CD14-positive monocyte (primary cell): ENCODE data around the gene CD69. TPM values are rescaled to one million over a fixed set of nuclear protein-coding genes. Genes with fewer than 3 reads are reported as not detected.

Experiments used
- DNase-seq, 3 donors: peaks; one replicate each; pipeline ENCODE4 v3.0.0-alpha.2; 2011 to 2022
- H2AFZ ChIP-seq: 2 replicates; pipeline ENCODE4 v1.6.0; 2012; ENCODE audit warnings: mild to moderate bottlenecking, low read depth, low read length, inconsistent platforms; ENCODE audit not compliant: insufficient read depth, poor library complexity, severe bottlenecking
- H3K27ac ChIP-seq, 2 donors: 1 replicate in 1 of 2; 2 replicates in 1 of 2; pipeline ENCODE4 v1.5.1; 2012 to 2013; ENCODE audit warnings: low read length in 2 of 2, control low read depth in 1 of 2, inconsistent platforms in 1 of 2, low read depth in 1 of 2, mild to moderate bottlenecking in 1 of 2
- H3K27me3 ChIP-seq, 2 donors: one replicate each; pipeline versions ENCODE4 v1.6.0 to v1.6.1; 2011 to 2013; ENCODE audit warnings: low read length in 2 of 2; ENCODE audit not compliant: control insufficient read depth in 2 of 2, insufficient read depth in 2 of 2
- H3K36me3 ChIP-seq, 2 donors: replicated peaks in 1 of 2; 1 replicate in 1 of 2; 2 replicates in 1 of 2; pipeline versions ENCODE4 v1.5.1 to v1.6.1; 2012 to 2013; ENCODE audit warnings: low read length in 2 of 2, control low read depth in 1 of 2, inconsistent platforms in 1 of 2, mild to moderate bottlenecking in 1 of 2; ENCODE audit not compliant: insufficient read depth in 2 of 2, control insufficient read depth in 1 of 2
- H3K4me1 ChIP-seq, 2 donors: 1 replicate in 1 of 2; 2 replicates in 1 of 2; pipeline versions ENCODE4 v1.5.1 to v1.6.1; 2012 to 2013; ENCODE audit warnings: low read length in 2 of 2, control low read depth in 1 of 2, inconsistent platforms in 1 of 2, mild to moderate bottlenecking in 1 of 2, moderate library complexity in 1 of 2; ENCODE audit not compliant: insufficient read depth in 2 of 2, control insufficient read depth in 1 of 2
- H3K4me2 ChIP-seq: replicated peaks from 2 replicates; pipeline ENCODE3; 2012; ENCODE audit warnings: low read length, moderate library complexity, mild to moderate bottlenecking; ENCODE audit not compliant: poor library complexity, severe bottlenecking; ENCODE audit errors: extremely low read depth
- H3K4me3 ChIP-seq, 3 experiments: fragments of 200-600 bp in 1 of 3; sonication (generic) in 1 of 3; replicated peaks in 1 of 3; 1 replicate in 2 of 3; 2 replicates in 1 of 3; pipeline ENCODE4 v1.5.1; 2011 to 2013; ENCODE audit warnings: low read length in 3 of 3, mild to moderate bottlenecking in 3 of 3, control low read depth in 2 of 3, low read depth in 2 of 3, inconsistent platforms in 1 of 3, moderate library complexity in 1 of 3
- H3K79me2 ChIP-seq: 2 replicates; pipeline ENCODE4 v1.6.0; 2012; ENCODE audit warnings: mild to moderate bottlenecking, control low read depth, inconsistent platforms, low read length, moderate library complexity; ENCODE audit not compliant: insufficient read depth
- H3K9ac ChIP-seq: 2 replicates; pipeline ENCODE4 v1.6.0; 2017; ENCODE audit warnings: low read length, mild to moderate bottlenecking; ENCODE audit not compliant: insufficient read depth, poor library complexity, severe bottlenecking
- H3K9me3 ChIP-seq, 2 donors: replicated peaks in 1 of 2; 1 replicate in 1 of 2; 2 replicates in 1 of 2; pipeline versions ENCODE4 v1.5.1 to v1.6.1; 2012 to 2013; ENCODE audit warnings: low read length in 2 of 2, control low read depth in 1 of 2; ENCODE audit not compliant: control insufficient read depth in 1 of 2, insufficient read depth in 1 of 2
- H4K20me1 ChIP-seq: 2 replicates; pipeline ENCODE4 v1.6.0; 2012; ENCODE audit warnings: mild to moderate bottlenecking, low read length, control low read depth, moderate library complexity; ENCODE audit not compliant: insufficient read depth
- H3K27ac Mint-ChIP-seq, 7 donors: one replicate each; pipeline ENCODE4 v1.8.0; 2020; ENCODE audit warnings: mild to moderate bottlenecking in 7 of 7, mixed read lengths in 7 of 7, moderate library complexity in 6 of 7, inconsistent platforms in 2 of 7
- H3K27me3 Mint-ChIP-seq, 3 donors: one replicate each; pipeline ENCODE4 v1.8.0; 2021 to 2022; ENCODE audit warnings: low read depth in 3 of 3, mild to moderate bottlenecking in 3 of 3, mixed read lengths in 3 of 3, moderate library complexity in 3 of 3, inconsistent platforms in 1 of 3
- H3K36me3 Mint-ChIP-seq, 2 donors: one replicate each; pipeline ENCODE4 v1.8.0; 2020; ENCODE audit warnings: mixed read lengths in 2 of 2, inconsistent platforms in 1 of 2, mild to moderate bottlenecking in 1 of 2
- H3K4me1 Mint-ChIP-seq: one replicate; pipeline ENCODE4 v1.8.0; 2020; ENCODE audit warnings: mild to moderate bottlenecking, mixed read lengths
- H3K4me3 Mint-ChIP-seq, 2 donors: one replicate each; pipeline ENCODE4 v1.8.0; 2020; ENCODE audit warnings: mild to moderate bottlenecking in 2 of 2, mixed read lengths in 2 of 2, moderate library complexity in 1 of 2
- H3K9me3 Mint-ChIP-seq, 7 donors: one replicate each; pipeline ENCODE4 v1.8.0; 2020 to 2022; ENCODE audit warnings: mixed read lengths in 7 of 7, mild to moderate bottlenecking in 6 of 7, moderate library complexity in 6 of 7, inconsistent platforms in 2 of 7
- WGBS: methylation state at CpG from one replicate; pipeline ENCODE4 v1.1.5; 2013; ENCODE audit warnings: missing lambda C conversion rate; ENCODE audit not compliant: insufficient coverage; 5-methylcytosine and 5-hydroxymethylcytosine counted together
- intact Hi-C, 2 donors: fragments of 100-400 bp; cut with micrococcal nuclease; formaldehyde crosslinking; loops; one replicate each; pipeline versions ENCODE4 v1.15.0 to v1.15.1; 2023
- polyA plus RNA-seq, 3 donors: library from polyadenylated mRNA; depleted of rRNA in 1 of 3; unstranded in 2 of 3; stranded (reverse) in 1 of 3; fragments of 300-500 nt in 2 of 3; fragments of >200 nt in 1 of 3; fragmentation: Illumina TruSeq in 2 of 3; gene quantifications; 1 replicate in 2 of 3; 2 replicates in 1 of 3; pipeline ENCODE4 v1.2.3, GENCODE V29; 2012 to 2021
- TF ChIP-seq, protein P1 (sequence below): fragments of 200-600 bp; IDR thresholded peaks from one replicate; pipeline ENCODE4 v1.8.0; 2022; ENCODE audit warnings: antibody characterized with exemption, mild to moderate bottlenecking

Gene CD69
- polyA plus RNA-seq, 3 donors = 5.8 to 12.4 (median 6.0) TPM

DNA sequence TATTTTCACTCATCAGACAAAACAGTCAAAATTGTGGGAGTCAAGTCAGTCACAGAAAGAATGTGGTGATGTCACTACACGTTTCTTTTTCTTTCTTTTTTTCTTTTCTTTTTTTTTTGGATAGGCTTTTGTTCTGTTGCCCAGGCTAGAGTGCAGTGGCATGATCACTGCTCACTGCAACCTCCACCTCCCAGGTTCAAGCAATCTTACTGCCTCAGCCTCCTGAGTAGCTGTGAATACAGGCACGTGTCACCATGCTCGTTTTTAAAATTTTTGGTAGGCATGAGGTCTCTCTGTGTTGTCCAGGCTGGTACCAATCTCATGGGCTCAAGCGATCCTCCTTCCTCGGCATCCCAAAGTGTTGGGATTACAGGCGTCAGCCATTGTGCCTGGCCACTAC lies 30.1 kb downstream of the CD69 start:
- intact Hi-C loops = no loop called here
- H3K36me3 Mint-ChIP-seq = no peaks in the 10 kb centered on the region
- no peaks in the 10 kb centered on the region for H3K27me3 Mint-ChIP-seq
- 100% methylated on average over 5 of the region's 6 CpGs for WGBS
- peak overlapping the region; percentile 68 for H3K4me2 ChIP-seq
- H3K9me3 ChIP-seq = no peaks in the 10 kb centered on the region
- H3K27ac Mint-ChIP-seq = peak overlapping the region; percentile 75 to 94 (median 92)
- DNase-seq = no peak
- TF ChIP-seq, protein P1, sequence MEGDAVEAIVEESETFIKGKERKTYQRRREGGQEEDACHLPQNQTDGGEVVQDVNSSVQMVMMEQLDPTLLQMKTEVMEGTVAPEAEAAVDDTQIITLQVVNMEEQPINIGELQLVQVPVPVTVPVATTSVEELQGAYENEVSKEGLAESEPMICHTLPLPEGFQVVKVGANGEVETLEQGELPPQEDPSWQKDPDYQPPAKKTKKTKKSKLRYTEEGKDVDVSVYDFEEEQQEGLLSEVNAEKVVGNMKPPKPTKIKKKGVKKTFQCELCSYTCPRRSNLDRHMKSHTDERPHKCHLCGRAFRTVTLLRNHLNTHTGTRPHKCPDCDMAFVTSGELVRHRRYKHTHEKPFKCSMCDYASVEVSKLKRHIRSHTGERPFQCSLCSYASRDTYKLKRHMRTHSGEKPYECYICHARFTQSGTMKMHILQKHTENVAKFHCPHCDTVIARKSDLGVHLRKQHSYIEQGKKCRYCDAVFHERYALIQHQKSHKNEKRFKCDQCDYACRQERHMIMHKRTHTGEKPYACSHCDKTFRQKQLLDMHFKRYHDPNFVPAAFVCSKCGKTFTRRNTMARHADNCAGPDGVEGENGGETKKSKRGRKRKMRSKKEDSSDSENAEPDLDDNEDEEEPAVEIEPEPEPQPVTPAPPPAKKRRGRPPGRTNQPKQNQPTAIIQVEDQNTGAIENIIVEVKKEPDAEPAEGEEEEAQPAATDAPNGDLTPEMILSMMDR = no peak
- H3K9me3 Mint-ChIP-seq = no peaks in the 10 kb centered on the region
- peak overlapping the region in 1 of 3 experiments; percentile 72 for H3K4me3 ChIP-seq
- H3K4me1 Mint-ChIP-seq = peaks cover 38% of the 10 kb centered on the region
- no peaks in the 10 kb centered on the region for H3K36me3 ChIP-seq
- H3K9ac ChIP-seq = no peak overlapping the region
- H4K20me1 ChIP-seq = no peaks in the 10 kb centered on the region
- H3K27ac ChIP-seq = peak overlapping the region; percentile 50 to 80
- no peaks in the 10 kb centered on the region for H3K27me3 ChIP-seq
- H3K4me3 Mint-ChIP-seq = peak overlapping the region in 1 of 2 donors; percentile 56
- H2AFZ ChIP-seq = peak overlapping the region; percentile 62
- H3K79me2 ChIP-seq = peaks cover 56% of the 10 kb centered on the region
- peaks cover 40 to 55% of the 10 kb centered on the region in 2 donors for H3K4me1 ChIP-seq

DNA sequence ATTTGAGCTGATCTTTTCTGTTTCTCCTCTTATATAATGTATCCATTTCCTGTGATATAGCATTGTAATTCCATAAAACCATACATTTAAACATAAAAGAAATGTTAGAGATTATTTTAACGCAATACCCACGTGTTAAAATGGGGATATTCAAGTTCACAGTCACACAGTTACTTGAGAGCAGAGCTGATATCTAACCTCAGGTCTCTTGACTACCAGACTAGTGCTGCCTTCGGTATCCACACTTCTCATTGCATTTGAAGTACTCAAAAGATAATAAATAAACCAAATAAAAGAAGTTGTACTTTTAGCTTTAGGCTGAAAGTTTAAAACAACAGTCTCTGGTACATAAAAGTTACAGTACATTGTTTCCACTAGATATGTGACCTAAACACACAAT lies 30.7 kb downstream of the CD69 start:
- H3K79me2 ChIP-seq = peaks cover 56% of the 10 kb centered on the region
- intact Hi-C loops = no loop called here
- WGBS = no CpG with 5 or more reads among the region's 3 CpGs
- no peaks in the 10 kb centered on the region for H3K9me3 ChIP-seq
- TF ChIP-seq, protein P1 = no peak
- Mint-ChIP-seq H3K4me3 (no peak overlapping the region), H3K4me1 (peaks cover 36% of the 10 kb centered on the region), H3K9me3 (no peaks in the 10 kb centered on the region), H3K27me3 (no peaks in the 10 kb centered on the region), H3K27ac (no peak overlapping the region), H3K36me3 (no peaks in the 10 kb centered on the region)
- H3K4me1 ChIP-seq = peaks cover 38 to 55% of the 10 kb centered on the region in 2 donors
- H3K36me3 ChIP-seq = no peaks in the 10 kb centered on the region
- H3K27me3 ChIP-seq = no peaks in the 10 kb centered on the region
- H2AFZ ChIP-seq = peak overlapping the region; percentile 24
- H3K4me3 ChIP-seq = peak overlapping the region in 1 of 3 experiments; percentile 72
- no peaks in the 10 kb centered on the region for H4K20me1 ChIP-seq
- no peak overlapping the region for H3K4me2 ChIP-seq
- no peak overlapping the region for H3K9ac ChIP-seq
- no peak overlapping the region for H3K27ac ChIP-seq
- no peak for DNase-seq
